Stimulated activated CD4-positive, alpha-beta T cell treated with anti-CD3 and anti-CD28 coated beads, Interleukin-1b, Interleukin-23, amount 100 ng/mL, for 1 hour (primary cell): ENCODE results near the gene TFIP11.

Source experiments
- DNase-seq, 2 donors: peaks; one replicate each; pipeline ENCODE4 v3.0.0-alpha.2; 2020; ENCODE audit warnings: low read depth in 2 of 2

The TFIP11 gene

GRCh38 chr22:26503758-26504157, 8.5 kb downstream of the TFIP11 start:
- DNase-seq = no peak

- peak in 1 of 2 donors; percentile 8 for DNase-seq
Observed at GRCh38 chr22:26502688-26503561, 9.3 kb downstream of the TFIP11 start.

DNA sequence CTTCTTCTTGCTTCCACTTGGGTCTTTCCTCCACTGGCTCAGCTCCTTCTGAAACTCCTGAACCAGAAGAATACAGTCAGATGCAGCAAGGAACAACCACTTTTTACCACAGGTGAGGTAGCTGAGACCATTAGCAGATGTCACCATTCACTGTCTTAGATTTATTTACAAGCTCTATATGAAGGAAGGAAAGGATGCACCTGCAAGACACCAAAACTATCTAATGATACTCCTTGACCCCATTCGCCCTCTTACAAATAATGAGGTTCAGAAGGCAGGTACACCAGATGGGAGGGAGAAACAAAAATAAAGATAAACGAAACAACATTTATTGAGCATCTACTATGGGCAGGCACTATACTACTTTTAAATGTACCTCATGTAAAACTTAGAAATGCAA, 10.3 kb downstream of the TFIP11 start:
- no peak for DNase-seq

- DNase-seq = no peak
Observed at GRCh38 chr22:26499188-26499703, 13.0 kb downstream of the TFIP11 start.

- DNase-seq = no peak
Observed at GRCh38 chr22:26496456-26496855, 15.8 kb downstream of the TFIP11 start.

DNA sequence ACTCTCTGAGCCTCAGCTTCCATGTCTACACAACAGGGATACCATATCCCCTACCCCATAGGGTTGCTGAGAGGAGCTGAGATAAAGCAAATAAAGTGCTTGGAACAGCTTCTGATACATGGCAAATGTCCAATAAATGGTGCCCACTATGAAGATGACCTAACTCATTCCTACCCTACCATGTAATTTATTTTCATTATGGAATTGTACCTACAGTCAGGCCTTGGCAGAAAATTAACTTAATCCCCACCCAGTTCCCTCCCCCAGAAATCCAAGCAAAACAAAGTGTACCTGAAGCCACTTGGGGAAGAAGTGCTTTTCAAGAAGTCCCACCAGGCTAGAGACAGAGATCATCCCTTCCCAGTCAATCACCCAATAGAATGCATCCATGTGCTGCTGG, 17.8 kb downstream of the TFIP11 start:
- DNase-seq = no peak

DNA sequence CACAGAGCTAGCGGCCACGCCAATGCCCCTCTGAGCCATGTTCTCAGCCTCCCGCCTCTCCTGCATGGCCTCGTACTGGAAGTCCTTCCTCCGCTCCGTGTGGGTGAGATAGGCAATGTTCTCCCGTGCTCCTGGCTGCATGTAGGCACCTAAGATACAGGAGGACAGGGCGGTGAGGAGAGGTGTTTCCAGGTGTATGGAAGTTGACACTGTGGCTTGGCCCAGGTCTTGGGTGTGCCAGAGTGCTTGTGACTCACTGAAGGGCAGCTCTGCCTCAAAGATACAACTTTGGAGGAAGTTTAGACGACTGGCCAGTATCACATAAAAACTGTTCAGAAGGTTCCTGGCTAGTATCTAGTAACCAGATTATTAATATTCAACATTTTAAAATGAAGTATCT, 20.1 kb downstream of the TFIP11 start:
- DNase-seq = no peak

GRCh38 chr22:26489447-26490036, 22.7 kb downstream of the TFIP11 start:
- no peak for DNase-seq

DNA sequence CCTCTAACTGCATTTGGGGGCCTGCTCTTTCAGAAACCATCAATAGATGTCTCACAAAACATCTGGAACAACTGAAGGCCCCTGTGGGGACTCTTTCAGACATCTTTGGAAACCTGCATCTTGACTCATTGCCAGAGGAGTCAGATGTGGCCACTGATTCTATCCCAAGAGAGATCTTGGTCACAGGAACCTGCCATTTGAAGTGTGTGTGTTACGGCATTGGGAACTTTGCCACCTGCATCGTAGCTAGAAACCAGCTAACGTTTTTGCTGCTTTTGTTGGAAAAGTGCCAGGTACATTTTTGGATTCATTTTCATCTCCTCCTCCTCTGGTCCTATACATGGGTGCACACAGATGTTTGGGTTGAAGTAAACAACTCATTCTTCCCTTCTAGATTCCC, 24.3 kb downstream of the TFIP11 start:
- no peak for DNase-seq

DNA sequence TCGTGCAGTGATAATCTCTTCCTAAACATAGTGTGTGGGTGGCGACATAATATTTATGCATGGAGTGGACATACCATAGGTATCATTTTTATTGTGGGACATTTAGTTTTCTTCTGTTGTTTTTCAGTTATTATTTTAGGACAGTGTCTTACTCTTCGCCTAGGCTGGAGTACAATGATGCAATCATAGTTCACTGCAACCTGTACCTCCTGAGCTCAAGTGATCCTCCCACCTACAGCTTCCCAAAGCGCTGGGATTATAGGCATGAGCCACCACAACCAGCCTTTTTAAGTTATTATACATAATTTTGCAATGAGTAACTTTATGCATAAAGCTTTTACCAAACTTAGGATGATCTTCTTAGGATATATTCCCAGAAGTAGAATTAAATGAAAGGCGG, 25.9 kb downstream of the TFIP11 start:
- no peak for DNase-seq

GRCh38 chr22:26485806-26486390, 26.4 kb downstream of the TFIP11 start:
- no peak for DNase-seq

DNA sequence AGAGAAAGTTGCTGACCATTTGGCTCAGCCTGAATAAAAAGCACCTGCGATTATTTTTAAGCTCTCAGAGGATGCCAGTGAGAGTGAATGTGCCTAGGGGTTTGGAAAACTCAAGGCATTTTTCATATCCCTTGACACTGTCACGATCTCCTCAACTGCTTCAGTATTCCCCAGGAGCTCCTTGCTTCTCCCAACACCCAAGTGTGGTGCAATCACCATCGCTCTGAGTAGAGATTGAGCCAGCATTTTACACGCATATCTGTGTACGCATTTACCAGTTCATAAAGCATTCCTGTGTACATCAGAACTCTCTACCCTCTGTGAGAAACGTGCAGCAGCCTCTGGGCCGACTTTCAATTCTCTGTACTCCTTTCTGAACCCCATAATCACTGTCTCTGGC, 27.3 kb downstream of the TFIP11 start:
- no peak for DNase-seq

- no peak for DNase-seq
Observed at GRCh38 chr22:26484360-26484706, 27.9 kb downstream of the TFIP11 start.

GRCh38 chr22:26483439-26484359, 28.6 kb downstream of the TFIP11 start, which contains the start of the genes HPS4 and SRRD:
Gene HPS4, minus strand, starts transcription at chr22:26483783. Its CDS starts 2,021 bp downstream, at chr22:26481762.
Gene SRRD, plus strand, starts transcription at chr22:26483877. Its CDS starts 14 bp downstream, at chr22:26483891.
- peak; percentile 83 to 86 for DNase-seq

- no peak for DNase-seq
Observed at GRCh38 chr22:26483043-26483438, 29.2 kb downstream of the TFIP11 start.

- no peak for DNase-seq
Observed at GRCh38 chr22:26482161-26482560, 30.1 kb downstream of the TFIP11 start.

- no peak for DNase-seq
Observed at GRCh38 chr22:26481694-26482093, 30.6 kb downstream of the TFIP11 start.

DNA sequence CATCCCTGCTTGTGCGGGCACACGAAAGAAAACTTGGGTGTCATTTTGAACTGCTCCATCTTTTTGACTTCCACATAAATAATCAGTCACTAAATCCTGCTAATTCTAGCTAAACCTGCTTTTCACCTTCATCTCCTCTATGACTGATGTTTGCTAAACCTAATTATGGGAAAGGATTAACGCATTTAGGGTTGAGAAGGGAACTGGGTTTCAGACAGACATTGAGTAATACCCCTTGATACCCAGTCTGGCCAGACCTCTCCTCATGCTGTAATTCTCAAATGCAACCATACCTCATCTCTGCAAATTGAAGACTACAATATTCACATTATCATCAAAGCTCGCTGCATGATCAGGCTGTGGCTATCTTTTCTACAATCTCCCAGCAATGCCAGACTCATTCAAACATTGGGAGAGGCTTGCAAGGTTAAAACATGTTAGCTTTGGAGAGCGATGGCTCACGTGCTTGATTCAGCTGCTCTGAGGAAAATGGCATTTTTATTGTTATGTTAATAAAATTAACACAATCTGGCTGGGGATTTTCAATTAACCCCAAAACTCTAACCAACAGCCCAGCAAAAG, 31.1 kb downstream of the TFIP11 start:
- no peak for DNase-seq

DNA sequence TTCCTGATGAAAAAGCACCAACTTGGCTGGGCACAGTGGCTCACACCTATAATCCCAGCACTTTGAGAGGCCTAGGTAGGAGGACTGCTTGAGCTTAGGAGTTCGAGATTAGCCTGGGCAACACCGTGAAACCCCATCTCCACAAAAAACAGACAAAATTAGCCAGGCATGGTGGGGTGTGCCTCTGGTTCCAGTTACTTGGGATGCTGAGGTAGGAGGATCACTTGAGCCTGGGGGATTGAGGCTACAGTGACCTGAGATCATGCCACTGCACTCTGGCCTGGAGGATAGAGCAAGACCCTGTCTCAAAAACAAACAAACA, 31.7 kb downstream of the TFIP11 start:
- DNase-seq = no peak

DNA sequence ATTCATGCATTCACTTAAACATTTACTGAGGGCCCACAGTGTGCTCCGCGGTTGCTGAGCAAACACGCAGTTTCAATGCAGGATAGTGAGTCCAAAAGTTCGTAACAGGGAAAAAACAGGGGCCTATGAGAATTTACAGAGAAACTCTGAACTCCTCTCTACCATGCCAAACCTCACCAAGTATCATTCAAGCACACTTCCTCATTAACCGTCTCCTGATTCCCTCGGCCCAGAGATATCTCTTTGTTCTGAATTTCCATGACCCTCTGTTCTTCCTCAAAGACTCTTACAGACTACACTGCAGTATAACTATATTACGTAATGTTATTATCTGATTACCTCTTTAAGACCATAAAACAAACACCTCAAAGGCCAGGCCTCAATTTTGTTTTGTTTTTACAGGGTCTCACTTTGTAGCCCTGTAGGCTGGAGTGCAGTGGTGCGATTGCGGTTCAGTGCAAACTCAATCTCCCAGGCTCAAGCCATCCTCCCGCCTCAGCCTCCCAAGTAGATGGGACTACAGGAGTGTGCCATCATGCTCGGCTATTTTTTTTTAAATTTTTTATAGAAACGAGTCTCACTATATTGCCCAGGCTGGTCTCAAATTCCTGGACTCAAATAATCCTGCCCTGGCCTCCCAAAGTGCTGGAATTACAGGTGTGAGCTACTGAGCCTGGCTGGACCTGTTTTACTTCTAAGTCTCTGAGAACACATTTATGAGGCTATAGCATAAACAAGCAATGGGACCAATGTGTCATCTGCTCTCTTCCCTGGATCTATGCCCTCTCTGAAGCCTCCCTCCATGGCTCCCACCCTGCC, 32.3 kb downstream of the TFIP11 start:
- no peak for DNase-seq
